Body of pancreas (tissue), 4 donors: ENCODE measurements around the gene SPG11.

Experiments
- CTCF ChIP-seq, 7 experiments: fragments of 450-650 bp in 4 of 7; fragments of 200-600 bp in 3 of 7; sonication (generic) in 3 of 7; IDR thresholded peaks; one replicate each; pipeline ENCODE4 v1.5.1; 2016 to 2019; ENCODE audit warnings: antibody characterized with exemption in 7 of 7
- POLR2A ChIP-seq, 3 donors: fragments of 450-650 bp; IDR thresholded peaks; one replicate each; pipeline ENCODE4 v1.6.1; 2016; ENCODE audit warnings: antibody characterized with exemption in 3 of 3, mild to moderate bottlenecking in 2 of 3

GRCh38 chr15:44598066-44598465 is 65.4 kb downstream of the SPG11 start:
- TF ChIP-seq CTCF (IDR thresholded peaks at IDR 0.05), result no peak
- no peak for TF ChIP-seq POLR2A (IDR thresholded peaks at IDR 0.05)
